ENCODE data around the gene COTL1.

Gene COTL1

DNA sequence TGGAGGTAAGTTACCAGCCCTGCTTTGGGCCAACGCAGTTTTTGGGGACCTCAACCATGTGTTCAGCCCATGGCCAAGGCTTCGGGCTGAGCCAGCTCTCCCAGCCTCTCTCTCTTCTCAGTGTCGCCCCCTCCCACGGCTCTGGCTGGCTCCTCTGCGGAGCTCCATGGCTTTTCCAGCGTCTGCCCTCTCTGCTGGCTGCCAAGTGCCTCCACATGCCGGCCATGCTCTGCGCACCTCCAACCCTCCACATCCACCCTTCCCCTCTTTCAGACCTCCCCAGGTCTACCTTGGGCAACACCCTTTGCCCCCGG is 23.2 kb downstream of the COTL1 start:
- no peak for DNase-seq

GRCh38 chr16:84593825-84594724 is 23.8 kb downstream of the COTL1 start:
- DNase-seq, result peak; percentile 68

DNA sequence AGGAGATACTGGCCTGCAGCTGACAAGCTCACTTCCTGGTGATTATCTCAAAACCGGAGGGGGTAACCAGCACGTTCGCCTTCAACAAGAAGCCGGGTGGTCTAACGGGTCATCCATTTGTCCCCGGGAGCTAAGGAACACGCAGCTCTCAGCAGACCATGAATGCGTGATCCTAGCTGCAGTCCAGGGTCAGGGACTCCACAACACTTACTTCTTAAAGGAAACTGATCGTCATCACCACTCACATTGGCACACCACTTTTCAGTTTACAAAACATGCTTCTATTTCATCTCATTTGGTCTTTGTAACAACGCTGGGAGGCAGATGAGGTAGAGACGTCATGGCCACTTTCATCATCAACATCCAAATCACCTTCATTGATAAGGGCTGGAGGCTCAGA is 25.2 kb downstream of the COTL1 start:
- DNase-seq, result no peak

DNA sequence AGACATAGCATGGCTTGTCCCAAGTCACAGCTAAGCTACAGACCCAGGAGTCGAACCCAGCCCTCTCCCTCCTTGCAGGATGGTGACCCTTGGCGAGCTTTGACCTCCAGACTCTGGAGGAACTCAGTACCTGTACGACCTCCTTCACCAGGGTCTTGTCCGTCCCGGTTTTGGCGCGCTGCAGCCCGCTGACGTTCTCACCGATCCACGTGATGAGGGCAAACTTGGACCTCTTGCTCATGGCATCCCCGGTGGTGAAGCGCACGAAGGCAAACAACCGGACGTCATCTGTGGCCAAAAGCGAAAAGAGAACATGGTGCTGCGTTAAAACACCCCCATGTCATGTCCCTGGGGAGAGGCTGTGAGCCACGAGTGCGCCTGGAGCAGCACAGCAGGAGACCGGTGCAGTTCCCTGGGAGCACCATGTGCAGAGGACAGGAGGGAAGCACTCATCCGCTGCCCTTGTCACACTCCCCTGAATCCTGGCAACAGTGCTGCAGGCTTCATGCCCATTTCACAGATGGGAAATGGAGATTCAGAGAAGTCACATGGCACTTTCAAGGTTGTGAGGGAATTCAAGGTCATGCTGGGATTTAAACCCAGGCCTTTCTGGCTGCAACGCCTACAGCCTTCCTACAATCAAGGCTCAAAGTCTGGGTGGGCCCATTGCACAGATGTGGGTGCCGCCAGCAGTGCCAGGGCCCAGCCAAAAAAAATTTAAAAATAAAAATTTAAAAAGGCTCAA is 27.7 kb downstream of the COTL1 start:
- no peak for DNase-seq

- DNase-seq, result no peak
Measured at GRCh38 chr16:84588991-84589390, 28.9 kb downstream of the COTL1 start.

DNA sequence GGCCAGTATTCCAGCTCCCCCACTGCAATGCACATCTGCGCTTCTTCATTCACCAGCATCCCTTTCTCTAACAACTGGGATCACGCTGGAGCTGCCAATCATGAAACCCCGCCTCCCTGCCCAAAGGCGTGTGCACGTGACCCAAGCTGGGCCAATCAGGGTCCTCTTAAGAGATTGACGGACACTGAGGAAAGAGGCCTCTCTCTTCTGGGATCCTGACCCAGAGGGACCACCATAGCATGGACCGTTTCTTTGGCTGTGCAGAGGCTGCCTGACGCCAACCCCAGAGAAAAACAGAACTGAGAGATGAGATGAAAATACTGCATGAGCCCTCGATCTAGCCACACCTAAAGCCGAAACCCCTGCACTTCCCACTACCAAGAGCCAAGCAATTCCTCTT is 32.0 kb downstream of the COTL1 start:
- no peak for DNase-seq

GRCh38 chr16:84585467-84585866 is 32.4 kb downstream of the COTL1 start:
- DNase-seq, result no peak

DNA sequence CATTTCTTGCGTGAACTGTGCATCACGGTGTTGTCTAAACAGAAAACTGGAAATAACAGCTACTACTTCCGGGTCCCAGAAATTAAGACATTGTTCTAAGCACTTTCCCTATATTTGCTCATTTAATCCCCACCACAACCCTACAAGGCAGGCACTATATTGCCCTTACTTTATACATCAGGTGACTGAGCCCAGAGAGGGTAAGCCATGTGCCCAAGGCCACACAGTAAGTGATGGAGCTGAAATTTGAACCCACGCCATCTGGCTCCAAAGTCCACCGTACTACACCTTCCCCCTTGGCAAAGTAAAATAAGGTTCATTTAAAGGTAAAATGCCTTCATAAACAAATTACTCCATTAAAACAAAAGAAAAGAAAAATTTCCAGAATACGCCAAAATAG is 33.2 kb downstream of the COTL1 start:
- DNase-seq, result no peak

GRCh38 chr16:84583995-84584394 is 33.9 kb downstream of the COTL1 start:
- DNase-seq, result no peak

DNA sequence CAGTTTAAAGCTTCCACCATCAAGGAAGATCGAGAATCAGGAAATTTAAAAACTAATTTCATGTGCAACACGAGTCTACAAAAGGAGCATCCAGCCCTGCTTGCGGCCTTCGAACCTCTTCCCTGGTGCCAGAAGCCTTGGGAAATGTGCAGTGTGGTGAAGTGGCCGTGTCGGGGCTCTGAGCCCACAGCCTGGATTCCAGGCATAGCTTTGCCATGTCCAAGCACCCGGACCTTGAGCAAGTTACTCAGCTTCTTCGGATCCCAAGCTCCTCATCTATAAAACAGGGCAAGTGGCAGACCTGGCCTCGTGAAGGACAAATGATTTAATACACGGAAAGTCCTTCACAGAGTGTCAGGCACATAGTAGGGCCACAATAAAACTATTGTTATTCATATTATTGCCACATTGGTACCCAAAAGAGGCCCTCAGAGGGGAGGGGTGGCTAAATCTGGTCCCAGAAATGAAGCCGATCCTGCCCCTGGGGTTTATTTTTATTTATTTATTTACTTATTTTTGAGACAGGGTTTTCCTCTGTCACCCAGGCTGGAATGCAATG is 34.8 kb downstream of the COTL1 start:
- DNase-seq, result no peak

- DNase-seq, result no peak
Measured at GRCh38 chr16:84581158-84581557, 36.7 kb downstream of the COTL1 start.

DNA sequence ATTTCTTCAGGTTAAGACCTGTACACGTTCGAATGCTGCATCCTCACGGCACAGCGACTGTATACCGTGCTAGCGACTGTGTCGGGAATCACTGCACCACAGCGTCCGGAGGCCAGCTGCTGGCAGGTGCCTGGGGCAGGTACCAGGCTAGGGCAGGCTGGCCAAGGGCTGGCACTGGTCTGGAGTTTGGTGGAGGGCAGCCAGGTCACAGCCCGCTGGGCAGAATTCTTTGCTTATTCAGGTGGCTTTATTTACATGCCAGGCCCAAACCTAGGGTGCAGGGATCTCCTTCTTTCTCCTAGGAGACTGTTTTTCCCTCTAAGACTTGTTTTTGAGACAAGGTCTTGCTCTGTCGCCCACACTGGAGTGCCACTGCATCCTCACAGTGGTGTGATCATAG is 37.9 kb downstream of the COTL1 start:
- DNase-seq, result no peak

GRCh38 chr16:84578538-84579126 is 39.2 kb downstream of the COTL1 start:
- no peak for DNase-seq

- no peak for DNase-seq
Measured at GRCh38 chr16:84577034-84577803, 40.7 kb downstream of the COTL1 start.

DNA sequence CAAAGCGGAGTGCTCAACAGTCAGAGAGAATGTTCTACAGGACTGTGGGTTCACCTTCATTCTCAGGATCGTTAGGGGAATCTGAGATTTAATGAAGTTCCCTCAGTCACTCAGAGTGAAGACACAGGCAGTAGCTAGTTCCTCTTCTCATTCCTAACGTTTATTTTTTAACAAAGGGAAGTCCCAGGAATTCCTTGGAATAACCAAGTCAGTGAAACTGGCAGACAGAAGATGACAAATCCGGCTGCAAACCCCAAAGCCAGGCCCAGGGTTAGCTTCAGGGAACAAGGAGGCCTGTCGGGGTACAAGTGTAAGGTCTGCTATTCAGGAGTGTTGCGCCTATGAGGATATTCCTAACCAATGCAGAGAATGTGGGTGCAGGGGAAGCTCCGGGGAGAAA is 42.0 kb downstream of the COTL1 start:
- DNase-seq, result no peak

DNA sequence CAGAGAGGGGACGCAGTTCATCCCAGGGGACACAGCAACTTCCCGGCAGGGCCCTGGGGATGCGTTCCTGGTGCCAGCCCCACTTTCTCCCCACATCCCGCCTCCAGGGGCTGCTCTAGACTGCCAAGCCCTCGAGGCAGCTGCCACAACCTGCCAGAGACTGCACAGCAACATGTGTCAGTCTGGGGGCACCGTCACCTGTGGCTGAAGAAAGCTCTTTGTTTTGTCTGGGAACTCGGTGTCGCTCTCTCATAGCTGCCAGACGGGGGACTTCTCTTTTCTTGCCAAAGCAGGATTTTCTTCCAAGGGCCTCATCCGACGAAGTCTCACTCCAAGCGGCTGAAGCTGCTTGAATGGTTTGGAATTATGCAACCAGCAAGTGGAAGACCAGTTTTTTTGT is 43.7 kb downstream of the COTL1 start:
- DNase-seq, result no peak

GRCh38 chr16:84572096-84572495 is 45.8 kb downstream of the COTL1 start:
- no peak for DNase-seq

DNA sequence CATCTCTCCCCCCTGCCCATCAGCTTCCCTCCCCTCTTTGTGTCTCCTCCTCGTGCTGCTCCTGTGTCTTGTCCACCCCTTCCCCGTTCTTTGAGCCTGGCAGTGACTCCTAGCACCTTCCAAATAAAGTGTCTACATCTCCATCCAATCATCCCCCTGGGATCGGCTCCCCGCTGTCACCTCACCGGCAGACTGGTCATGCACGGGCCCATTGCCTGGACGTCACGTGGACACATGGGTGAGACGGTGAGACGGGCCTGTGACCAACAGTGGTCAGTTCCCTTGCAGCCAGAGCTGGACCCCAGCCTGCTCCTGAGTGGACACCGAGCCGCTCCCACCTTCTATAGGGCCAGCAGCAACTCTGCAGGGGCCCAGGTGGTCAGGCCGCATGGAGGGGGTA is 46.4 kb downstream of the COTL1 start:
- no peak for DNase-seq

GRCh38 chr16:84570739-84571403 is 47.0 kb downstream of the COTL1 start:
- DNase-seq, result no peak

GRCh38 chr16:84569382-84569987 is 48.4 kb downstream of the COTL1 start:
- no peak for DNase-seq

GRCh38 chr16:84568066-84568465 is 49.8 kb downstream of the COTL1 start:
- DNase-seq, result no peak

Data from hematopoietic multipotent progenitor cell treated with erythropoietin and hydrocortisone succinate and interleukin-3 and kit ligand, for 8 days (in vitro differentiated cells).